HS-27A (cell line): ENCODE data around the gene CDYL2.
"Not testable (repeated sequence)": the region's sequence is repeated elsewhere in the genome, so short reads cannot be mapped to it uniquely, and the experiment has no call there.

ENCODE experiments used
- DNase-seq: peaks from one replicate; pipeline ENCODE4 v3.0.0-alpha.2; 2012; ENCODE audit warnings: low read depth, missing footprints

CDYL2 gene

DNA sequence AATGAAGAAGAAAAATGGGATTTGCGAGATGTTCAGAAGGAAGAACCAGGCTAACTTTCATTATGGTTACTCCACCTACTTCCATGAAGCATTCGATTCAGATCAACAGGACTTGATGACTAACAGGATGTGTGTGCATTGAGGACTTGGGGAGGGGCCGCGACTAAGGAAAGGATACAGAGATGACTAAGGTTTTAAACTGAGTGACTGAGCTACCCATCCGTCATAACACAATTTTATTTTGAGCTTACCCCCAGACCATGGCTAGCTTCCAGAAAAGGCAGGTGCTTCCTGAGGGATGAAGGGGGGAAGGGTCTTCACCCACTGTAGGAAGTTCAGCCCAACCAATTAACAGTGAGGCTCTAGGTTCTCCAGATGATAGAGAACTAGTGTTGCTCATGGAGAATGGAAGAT lies 2.5 kb upstream of the CDYL2 start:
- peak; percentile 8 for DNase-seq

DNA sequence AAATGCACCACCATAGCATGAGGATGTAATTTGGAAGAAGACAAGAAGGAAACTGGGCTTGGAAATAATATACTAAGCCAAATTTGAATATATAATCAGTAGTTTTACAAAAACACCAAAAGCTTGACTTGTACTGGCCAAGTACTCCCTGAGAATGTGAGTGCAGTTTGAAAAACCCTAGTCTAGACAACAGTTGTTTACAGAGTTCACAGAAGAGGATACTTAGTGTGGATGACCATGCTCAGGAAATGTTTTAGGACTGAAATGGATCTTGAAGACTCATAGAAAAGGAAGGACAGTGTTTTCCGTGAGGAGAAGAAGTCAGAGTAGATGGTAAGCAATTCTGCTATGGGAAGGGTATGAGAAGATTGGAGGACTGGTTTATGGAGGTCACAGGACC lies 1.9 kb upstream of the CDYL2 start:
- DNase-seq, result no peak

GRCh38 chr16:80804056-80804525 lies 307 bp downstream of the CDYL2 start:
- DNase-seq, result peak; percentile 9

GRCh38 chr16:80803339-80804055 lies 901 bp downstream of the CDYL2 start:
- DNase-seq, result no peak

DNA sequence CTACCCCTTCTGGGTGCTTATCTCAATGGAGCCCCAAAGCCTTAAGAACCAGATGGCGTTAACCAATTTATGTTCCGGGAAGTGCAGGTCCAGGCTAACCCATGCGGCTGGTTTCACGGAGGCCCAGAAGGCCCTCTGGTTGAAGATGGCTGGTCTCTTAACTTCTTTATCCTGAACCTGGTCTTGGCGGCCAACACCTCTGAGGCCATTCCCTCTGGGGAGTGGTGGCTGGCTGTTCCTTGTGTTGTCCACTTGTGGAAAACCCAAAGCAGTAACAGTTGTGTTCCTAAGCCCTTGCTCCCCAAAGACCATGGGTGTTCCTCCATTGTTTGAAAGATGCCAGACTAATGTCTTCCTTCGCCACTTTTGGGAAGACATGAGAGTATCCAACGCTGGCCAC lies 1.5 kb downstream of the CDYL2 start:
- no peak for DNase-seq

GRCh38 chr16:80802138-80802537 lies 2.3 kb downstream of the CDYL2 start:
- DNase-seq, result no peak

- DNase-seq, result no peak
These were observed 10.3 kb downstream of the CDYL2 start for GRCh38 chr16:80794071-80794470.

DNA sequence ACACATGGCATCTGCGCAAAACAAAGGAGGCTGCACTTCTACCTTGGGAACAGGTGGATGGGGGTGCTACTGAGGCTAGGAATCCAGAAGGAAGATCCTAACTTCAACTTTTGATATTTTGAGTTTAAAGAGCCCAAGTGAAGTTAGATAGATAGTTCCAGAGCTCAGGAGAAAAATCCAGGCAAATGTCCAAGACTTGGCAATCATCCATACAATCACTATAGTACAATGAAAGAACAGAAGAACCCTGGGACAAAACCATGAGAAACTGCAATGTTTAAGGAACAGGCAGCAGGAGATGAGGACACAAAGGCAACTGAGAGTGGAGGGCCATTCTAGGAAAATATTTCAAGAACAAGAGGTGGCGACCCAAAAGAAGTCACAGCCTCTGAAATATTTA lies 12.4 kb downstream of the CDYL2 start:
- no peak for DNase-seq

- no peak for DNase-seq
These were observed 13.0 kb downstream of the CDYL2 start for GRCh38 chr16:80791411-80791810.

DNA sequence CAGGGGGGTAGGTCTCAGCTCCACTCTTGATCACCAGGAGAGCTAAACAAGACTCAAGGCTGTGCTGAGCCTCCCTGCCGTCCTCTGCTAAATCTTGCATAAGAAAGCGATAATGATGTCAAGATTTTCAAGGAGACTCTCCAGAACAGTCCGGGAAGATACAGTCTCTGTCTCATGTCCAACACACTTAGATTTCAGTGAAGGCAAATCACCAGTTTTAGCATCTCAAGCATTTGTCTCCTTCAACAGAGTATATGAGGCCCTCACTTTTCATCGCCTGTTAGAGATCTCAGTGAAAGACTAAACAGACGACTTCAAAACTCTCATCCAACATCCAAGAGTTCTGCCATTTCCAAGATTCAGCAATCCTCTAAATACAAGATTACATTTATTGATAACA lies 13.6 kb downstream of the CDYL2 start:
- DNase-seq, result no peak

GRCh38 chr16:80788027-80788426 lies 16.4 kb downstream of the CDYL2 start:
- DNase-seq, result no peak

DNA sequence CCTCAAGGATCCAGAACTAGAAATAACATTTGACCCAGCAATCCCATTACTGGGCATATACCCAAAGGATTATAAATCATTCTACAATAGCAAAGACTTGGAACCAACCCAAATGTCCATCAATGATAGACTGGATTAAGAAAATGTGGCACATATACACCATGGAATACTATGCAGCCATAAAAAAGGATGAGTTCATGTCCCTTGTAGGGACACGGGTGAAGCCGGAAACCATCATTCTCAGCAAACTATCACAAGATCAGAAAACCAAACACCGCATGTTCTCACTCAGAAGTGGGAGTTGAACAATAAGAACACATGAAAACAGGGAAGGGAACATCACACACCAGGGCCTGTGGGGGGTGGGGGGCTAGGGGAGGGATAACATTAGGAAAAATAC lies 17.8 kb downstream of the CDYL2 start:
- not testable (repeated sequence) for DNase-seq

DNA sequence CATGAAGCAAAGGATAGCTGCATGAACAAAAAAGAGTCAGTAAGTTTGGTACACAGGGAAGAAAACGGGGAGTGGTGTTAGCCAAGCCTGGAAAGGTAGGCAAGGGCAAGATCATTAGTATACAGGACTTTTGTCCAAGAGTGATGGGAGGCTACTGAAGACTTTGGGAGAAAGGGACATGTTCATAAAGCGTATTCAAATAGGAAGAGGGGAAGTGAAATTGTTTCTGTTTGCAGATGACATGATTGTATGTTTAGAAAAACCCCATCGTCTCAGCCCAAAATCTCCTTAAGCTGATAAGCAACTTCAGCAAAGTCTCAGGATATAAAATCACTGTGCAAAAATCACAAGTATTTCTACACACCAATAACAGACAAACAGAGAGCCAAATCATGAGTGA lies 19.4 kb downstream of the CDYL2 start:
- DNase-seq, result no peak

- DNase-seq, result no peak
These were observed 25.7 kb downstream of the CDYL2 start for GRCh38 chr16:80778703-80779102.

- no peak for DNase-seq
These were observed 27.5 kb downstream of the CDYL2 start for GRCh38 chr16:80776856-80777255.

- DNase-seq, result no peak
These were observed 28.9 kb downstream of the CDYL2 start for GRCh38 chr16:80775450-80775849.

GRCh38 chr16:80766798-80767197 lies 37.6 kb downstream of the CDYL2 start:
- DNase-seq, result no peak

GRCh38 chr16:80759419-80760162 lies 44.8 kb downstream of the CDYL2 start:
- DNase-seq, result no peak

- no peak for DNase-seq
These were observed 49.9 kb downstream of the CDYL2 start for GRCh38 chr16:80754476-80754875.

DNA sequence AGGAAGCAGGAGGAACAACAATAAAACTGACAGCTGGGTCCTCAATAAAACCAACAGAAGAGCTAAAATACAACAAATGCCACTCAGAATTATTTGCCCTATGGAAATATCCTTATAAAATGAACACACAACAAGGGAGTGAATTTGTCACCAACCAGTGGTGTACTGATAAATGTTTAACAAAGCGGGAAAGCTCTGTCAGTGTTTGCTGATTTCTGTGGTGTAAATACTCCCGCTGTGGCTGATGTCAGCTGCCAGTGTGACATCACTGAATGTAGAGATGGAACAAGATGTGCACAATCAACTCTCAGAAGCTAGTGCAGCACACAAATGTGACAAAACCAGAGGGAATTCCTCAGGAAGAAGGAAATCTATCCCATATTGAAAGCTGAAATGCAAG lies 51.9 kb downstream of the CDYL2 start:
- no peak for DNase-seq

DNA sequence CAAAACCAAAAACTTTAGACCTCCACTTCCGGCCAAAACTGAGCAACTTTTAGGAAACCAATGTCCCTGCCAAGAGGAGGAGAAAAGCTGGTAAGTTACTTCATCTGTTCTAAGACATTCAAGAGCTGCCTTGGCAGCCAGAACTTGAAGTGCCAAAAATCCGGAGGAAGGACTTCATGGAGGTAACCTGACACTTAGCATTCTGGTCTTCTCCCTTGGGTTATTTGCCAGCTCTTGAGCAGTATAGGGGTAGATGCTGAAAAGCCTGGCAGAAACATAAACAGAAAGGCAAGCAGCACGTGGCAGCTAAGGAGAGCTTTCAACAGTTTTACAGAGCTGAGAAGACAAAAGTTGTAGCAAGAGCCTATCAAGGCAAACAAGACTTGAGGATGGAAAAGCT lies 53.2 kb downstream of the CDYL2 start:
- no peak for DNase-seq

DNA sequence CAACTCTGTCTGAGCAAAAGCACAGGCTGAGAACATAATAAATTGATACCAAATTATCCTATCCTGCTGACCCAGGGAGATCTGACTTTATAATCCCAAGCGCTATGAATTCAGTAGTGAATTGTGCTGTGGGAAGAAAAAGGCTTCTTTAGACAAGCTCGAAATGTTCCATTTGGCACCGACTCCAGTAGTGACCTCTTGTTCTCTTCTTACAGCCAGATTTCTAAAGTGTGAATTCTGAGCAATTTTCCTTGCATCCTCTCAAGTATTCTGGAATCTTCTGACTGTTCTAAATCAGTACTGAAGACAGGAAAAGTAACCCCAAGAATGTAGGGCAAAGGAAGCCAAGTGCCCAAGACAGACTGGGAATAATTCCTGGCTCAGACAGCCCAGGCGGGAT lies 58.2 kb downstream of the CDYL2 start:
- DNase-seq, result no peak

- DNase-seq, result no peak
These were observed 59.5 kb downstream of the CDYL2 start for GRCh38 chr16:80744856-80745255.

GRCh38 chr16:80743772-80744171 lies 60.6 kb downstream of the CDYL2 start:
- DNase-seq, result no peak
